M059J (cell line): ENCODE measurements around the gene ADAMTSL5. TPM values are rescaled to one million over a fixed set of nuclear protein-coding genes. Genes with fewer than 3 reads are reported as not detected.

ENCODE experiments used
- DNase-seq: peaks from one replicate; pipeline ENCODE4 v3.0.0-alpha.2; 2012; ENCODE audit warnings: low read depth
- total RNA-seq: library from RNA; depleted of rRNA; stranded (reverse); fragments of >200 nt; shearing (Covaris generic); gene quantifications from 2 replicates; pipeline ENCODE4 v1.2.3, GENCODE V29; 2014; rRNA removed

The ADAMTSL5 gene
- total RNA-seq, 1 experiment from 2014 or later = 3.7 TPM

- no peak for DNase-seq
These were observed 45.7 kb downstream of the ADAMTSL5 start for GRCh38 chr19:1467215-1467489.

- DNase-seq = no peak
These were observed 46.2 kb downstream of the ADAMTSL5 start for GRCh38 chr19:1466461-1467214.

DNA sequence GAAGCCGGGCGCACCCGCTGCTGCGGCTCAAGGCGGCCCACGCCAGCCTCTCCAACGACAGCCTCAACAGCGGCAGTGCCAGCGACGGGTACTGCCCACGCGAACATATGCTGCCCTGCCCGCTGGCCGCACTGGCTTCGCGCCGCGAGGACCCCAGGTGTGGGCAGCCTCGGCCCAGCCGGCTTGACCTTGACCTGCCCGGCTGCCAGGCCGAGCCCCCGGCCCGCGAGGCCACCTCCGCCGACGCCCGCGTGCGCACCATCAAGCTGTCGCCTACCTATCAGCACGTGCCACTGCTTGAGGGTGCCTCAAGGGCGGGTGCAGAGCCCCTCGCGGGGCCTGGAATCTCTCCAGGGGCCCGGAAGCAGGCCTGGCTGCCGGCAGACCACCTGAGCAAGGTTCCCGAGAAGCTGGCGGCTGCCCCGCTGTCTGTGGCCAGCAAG lies 46.8 kb downstream of the ADAMTSL5 start:
- DNase-seq = no peak

- DNase-seq = no peak
These were observed 47.4 kb downstream of the ADAMTSL5 start for GRCh38 chr19:1465191-1466016.

DNA sequence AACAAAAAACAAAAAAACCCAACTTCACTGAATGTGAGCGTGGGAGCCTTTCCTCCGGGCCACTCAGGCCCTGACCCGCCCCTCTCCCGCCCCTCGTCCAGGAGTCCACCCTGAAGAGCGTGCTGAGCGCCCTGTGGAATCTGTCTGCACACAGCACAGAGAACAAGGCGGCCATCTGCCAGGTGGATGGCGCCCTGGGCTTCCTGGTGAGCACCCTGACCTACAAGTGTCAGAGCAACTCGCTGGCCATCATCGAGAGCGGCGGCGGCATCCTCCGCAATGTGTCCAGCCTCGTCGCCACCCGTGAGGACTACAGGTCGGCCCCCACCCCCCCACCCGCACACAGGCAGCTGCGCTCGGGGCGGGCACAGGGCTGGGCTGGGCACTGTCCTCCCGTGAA lies 51.0 kb downstream of the ADAMTSL5 start:
- no peak for DNase-seq

GRCh38 chr19:1460033-1460995 lies 52.5 kb downstream of the ADAMTSL5 start:
- no peak for DNase-seq

DNA sequence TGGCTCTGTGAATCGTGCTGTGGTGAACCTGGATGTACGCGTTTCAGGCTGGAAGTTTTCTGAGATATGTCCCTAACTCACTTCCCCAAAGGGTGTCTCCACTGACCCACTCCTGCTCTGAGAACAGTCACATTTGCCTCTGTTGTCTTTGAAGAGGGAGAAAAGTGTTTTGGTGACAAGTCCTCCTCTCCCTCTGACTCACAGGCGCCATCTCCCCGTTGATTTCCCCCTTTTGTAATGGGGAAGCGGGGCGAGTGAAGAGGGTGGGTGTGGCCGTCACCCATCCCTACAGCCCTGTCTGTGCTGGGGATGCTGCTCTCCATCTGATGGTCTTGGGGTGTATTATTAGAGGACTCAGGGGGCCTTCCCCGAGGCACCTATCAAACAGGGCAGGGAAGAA lies 53.3 kb downstream of the ADAMTSL5 start:
- DNase-seq = peak; percentile 36

GRCh38 chr19:1457892-1458291 lies 54.9 kb downstream of the ADAMTSL5 start:
- DNase-seq = no peak

DNA sequence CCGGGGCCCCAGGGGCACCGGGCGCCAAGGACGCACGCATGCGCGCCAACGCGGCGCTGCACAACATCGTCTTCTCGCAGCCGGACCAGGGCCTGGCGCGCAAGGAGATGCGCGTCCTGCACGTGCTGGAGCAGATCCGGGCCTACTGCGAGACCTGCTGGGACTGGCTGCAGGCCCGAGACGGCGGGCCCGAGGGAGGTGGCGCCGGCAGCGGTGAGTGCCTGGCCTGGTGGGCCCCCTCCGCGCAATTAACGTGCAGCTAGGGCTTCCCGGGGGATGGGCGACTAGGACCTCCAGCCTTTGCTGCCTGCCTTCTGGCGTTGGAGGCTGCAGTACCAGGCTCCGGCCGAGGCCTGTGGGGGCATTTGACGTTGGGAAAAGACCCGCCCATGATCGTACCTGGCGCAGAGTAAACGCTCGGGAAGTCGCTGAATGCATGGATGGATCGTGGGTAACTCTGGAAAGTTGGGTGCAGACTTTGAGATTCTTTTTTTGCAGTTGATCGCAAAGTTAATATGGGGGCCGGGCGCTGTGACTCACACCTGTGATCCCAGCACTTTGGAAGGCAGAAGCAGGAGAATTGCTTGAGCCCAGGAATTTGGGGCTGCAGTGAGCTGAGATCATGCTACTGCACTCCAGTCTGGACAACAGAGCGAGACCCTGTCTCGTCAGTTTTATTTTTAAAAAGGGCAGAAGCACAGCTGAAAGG lies 55.6 kb downstream of the ADAMTSL5 start:
- no peak for DNase-seq

GRCh38 chr19:1456121-1456900 lies 56.5 kb downstream of the ADAMTSL5 start:
- no peak for DNase-seq

DNA sequence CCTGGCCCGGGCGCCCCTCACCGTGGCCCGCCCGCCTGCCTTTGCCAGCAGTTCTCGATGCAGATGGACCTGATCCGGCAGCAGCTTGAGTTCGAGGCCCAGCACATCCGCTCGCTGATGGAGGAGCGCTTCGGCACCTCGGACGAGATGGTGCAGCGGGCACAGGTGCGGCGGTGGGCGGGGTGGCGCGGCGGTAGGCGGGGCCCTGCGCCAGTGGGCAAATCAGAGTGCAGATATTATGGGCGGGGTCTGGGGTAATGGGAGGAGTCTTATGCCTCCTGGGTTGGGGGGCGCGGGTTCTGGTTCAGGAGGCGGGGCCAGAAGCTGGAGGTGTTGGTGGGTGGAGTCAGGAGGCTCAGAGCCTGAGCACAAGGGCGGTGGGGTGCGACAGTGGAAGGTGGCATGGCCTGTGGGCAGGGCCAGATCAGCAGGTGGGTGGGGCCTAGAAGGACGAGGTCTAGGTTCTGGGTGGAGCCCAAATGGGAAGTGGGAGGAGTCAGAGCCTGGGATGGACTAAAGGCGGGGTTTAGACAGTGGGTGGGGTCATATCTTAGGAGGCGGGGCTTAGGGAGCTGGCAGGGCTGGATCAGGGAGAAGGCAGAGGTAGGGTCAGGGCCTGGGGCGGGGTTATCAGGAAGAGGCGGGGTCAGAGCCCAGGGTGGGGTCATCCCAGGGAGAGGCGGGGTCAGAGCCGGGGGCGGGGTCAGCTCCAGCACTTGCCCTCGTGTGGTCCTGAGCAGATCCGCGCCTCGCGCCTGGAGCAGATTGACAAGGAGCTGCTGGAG lies 57.3 kb downstream of the ADAMTSL5 start:
- peak; percentile 39 for DNase-seq

Other genes starting within 250 kb of the ADAMTSL5 start
- 115 and 145 TPM in 2 replicates for gene CIRBP, start 243.7 kb downstream of the ADAMTSL5 start, total RNA-seq
- 108 and 128 TPM in 2 replicates for gene FAM174C, start 237.5 kb downstream of the ADAMTSL5 start, total RNA-seq
- gene EFNA2, start 227.1 kb downstream of the ADAMTSL5 start, total RNA-seq = not detected in 2 replicates
- gene NDUFS7, start 129.1 kb downstream of the ADAMTSL5 start, total RNA-seq = 119 and 150 TPM in 2 replicates
- 33.2 and 37.7 TPM in 2 replicates for gene GAMT, start 111.5 kb downstream of the ADAMTSL5 start, total RNA-seq
- gene DAZAP1, start 105.4 kb downstream of the ADAMTSL5 start, total RNA-seq = 87.7 and 97.6 TPM in 2 replicates
- 1,527 and 2,021 TPM in 2 replicates for gene RPS15, start 74.6 kb downstream of the ADAMTSL5 start, total RNA-seq
- 0.49 TPM in 1 of 2 replicates, not detected in the other for gene APC2, start 62.9 kb downstream of the ADAMTSL5 start, total RNA-seq
- gene C19orf25, start 33.8 kb downstream of the ADAMTSL5 start, total RNA-seq = 35.6 and 47.7 TPM in 2 replicates
- 0.96 TPM in 1 of 2 replicates, not detected in the other for gene PCSK4, start 22.7 kb downstream of the ADAMTSL5 start, total RNA-seq
- 5.2 and 6.3 TPM in 2 replicates for gene REEP6, start 21.8 kb downstream of the ADAMTSL5 start, total RNA-seq
- not detected in 2 replicates for gene PLK5, start 11.1 kb upstream of the ADAMTSL5 start, total RNA-seq
- 16.5 and 48.0 TPM in 2 replicates for gene MEX3D, start 55.3 kb upstream of the ADAMTSL5 start, total RNA-seq
- 64.9 and 116 TPM in 2 replicates for gene MBD3, start 79.8 kb upstream of the ADAMTSL5 start, total RNA-seq
- 87.1 and 105 TPM in 2 replicates for gene UQCR11, start 92.4 kb upstream of the ADAMTSL5 start, total RNA-seq
- gene TCF3, start 139.6 kb upstream of the ADAMTSL5 start, total RNA-seq = 38.1 and 90.7 TPM in 2 replicates
- not detected in 2 replicates for gene ONECUT3, start 240.5 kb upstream of the ADAMTSL5 start, total RNA-seq